Measurements from ENCODE around the gene DNAJC5.

DNAJC5 gene

DNA sequence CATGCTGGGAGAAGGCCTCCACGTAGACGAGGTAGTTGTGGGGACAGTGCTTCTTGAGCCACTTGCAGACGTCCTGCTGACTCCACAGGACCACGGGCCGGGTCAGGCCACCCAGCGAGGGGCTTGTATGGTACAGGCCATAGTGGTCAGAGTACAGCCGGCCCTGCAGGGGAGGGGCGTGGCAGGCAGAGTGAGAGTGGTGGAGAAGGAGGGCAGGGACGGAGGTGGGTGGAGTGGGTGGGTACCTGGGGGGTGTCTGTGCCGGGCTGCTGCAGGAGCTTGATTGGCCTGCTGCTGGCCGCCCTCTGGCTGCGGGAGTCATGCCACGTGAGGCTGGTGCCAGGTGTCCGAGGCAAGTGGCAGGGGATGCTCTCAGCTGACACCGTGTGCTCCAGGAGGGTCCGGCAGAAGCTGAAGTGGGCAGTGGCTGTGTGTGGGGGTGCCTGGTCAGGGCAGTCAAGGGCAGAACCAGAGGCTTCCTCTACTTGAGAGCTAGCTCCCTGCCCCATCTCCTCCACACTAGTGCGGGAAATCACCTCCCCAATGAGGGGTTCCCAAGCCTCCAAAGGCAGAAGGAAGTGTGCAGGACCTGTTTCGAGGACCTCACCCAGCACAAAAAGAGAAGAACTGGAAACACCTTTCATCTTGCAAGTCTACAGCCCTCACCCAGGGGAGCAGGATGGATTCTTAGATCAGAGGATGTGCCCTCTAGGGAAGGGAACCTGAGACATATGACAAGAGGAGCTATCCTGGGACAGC is 82.2 kb downstream of the DNAJC5 start:
- no peaks in the 10 kb centered on the region for H3K27me3 ChIP-seq (replicated peaks; ENCODE audit: control insufficient read depth, insufficient read depth, low read length)
- DNase-seq (ENCODE audit: low read depth), result no peak
- no peaks in the 10 kb centered on the region for H3K9me3 ChIP-seq (ENCODE audit: control insufficient read depth, low read length)
- no peaks in the 10 kb centered on the region for H3K36me3 ChIP-seq (ENCODE audit: control insufficient read depth, insufficient read depth, low read length, severe bottlenecking)
- H3K9ac ChIP-seq (ENCODE audit: low read length), result no peak overlapping the region
- H3K4me1 ChIP-seq (ENCODE audit: control insufficient read depth, insufficient read depth, low read length), result peaks cover 20% of the 10 kb centered on the region
- H3K4me3 ChIP-seq (ENCODE audit: low read length), result no peak overlapping the region

DNA sequence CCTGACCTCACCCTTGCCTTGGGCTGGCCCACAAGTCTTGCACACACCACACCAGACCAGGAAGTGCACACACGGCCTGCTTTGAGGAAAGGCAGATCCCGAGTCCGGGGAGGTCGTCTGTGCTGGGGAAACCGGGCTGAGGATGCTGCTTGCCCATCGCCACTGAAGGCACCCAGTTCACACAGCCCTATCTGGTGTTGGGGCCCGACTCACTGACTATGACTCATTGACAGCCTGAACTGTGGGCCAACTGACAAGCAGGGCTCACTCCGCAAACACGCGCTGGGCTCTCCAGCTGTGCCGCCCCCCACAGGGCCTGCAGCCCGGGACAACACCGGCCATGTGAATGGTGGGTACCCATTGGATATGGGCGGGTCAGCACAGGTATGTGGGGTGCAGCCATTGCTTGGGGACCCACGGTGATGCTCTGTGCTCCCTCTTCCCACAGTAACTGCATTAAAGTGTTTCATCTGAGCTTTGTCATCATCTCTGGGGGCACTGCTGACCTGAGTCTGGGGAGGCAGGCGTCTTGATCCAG is 82.9 kb downstream of the DNAJC5 start:
- Histone ChIP-seq H3K9ac (ENCODE audit: low read length) (no peak overlapping the region), H3K4me1 (ENCODE audit: control insufficient read depth, insufficient read depth, low read length) (peaks cover 24% of the 10 kb centered on the region), H3K9me3 (ENCODE audit: control insufficient read depth, low read length) (no peaks in the 10 kb centered on the region), H3K4me3 (ENCODE audit: low read length) (no peak overlapping the region), H3K36me3 (ENCODE audit: control insufficient read depth, insufficient read depth, low read length, severe bottlenecking) (peaks cover under 1% of the 10 kb centered on the region), H3K27me3 (replicated peaks; ENCODE audit: control insufficient read depth, insufficient read depth, low read length) (no peaks in the 10 kb centered on the region)
- DNase-seq (ENCODE audit: low read depth), result no peak

DNA sequence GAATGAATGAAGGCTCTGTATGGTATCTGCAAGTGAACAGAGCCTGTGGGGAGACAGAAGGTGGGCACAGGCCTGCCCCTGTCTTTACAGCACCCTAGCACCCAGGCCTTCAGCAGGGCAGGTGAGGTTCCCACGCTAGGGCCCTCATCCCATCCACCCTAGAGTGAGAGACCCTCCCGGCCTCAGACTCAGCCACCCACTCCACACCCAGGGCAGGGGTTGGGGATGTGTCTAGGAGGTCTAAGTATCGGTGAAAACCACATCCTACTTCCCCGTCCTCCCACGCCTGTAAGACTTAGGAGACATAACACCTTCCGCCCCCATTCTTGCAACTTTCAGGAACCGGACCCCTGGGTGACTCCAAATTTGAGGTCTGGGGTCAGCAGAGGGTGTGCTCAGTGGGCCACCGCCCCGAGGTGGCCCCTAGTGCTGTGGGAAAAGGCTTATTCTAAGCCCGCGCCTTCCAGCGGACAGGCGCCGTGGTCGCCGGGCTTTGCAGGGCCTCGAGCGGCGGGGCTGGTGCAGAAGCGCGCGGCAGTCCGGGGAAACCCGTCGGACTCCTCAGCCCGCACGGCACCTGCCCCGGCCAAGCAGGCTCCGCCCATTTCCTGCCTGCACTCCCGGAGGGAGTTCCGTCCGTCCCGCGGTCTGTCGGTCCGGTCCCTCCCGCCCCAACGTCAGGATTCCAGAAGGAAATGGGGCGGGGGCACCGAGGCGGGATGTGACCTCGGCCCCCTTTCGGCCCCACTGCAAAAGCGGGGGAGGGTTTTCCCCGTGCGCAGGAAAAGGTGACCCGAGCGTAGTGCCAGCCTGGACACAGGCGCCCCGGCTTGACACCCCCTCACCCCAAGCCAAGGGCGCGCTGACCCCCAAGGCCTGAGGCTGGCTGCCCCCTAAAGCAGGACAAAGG is 83.6 kb downstream of the DNAJC5 start:
- H3K27me3 ChIP-seq (replicated peaks; ENCODE audit: control insufficient read depth, insufficient read depth, low read length), result no peaks in the 10 kb centered on the region
- peaks cover 24% of the 10 kb centered on the region for H3K4me1 ChIP-seq (ENCODE audit: control insufficient read depth, insufficient read depth, low read length)
- peak overlapping the region; percentile 75 for H3K4me3 ChIP-seq (ENCODE audit: low read length)
- no peaks in the 10 kb centered on the region for H3K9me3 ChIP-seq (ENCODE audit: control insufficient read depth, low read length)
- H3K9ac ChIP-seq (ENCODE audit: low read length), result peak overlapping the region; percentile 60
- DNase-seq (ENCODE audit: low read depth), result peak; percentile 34
- H3K36me3 ChIP-seq (ENCODE audit: control insufficient read depth, insufficient read depth, low read length, severe bottlenecking), result peaks cover 3% of the 10 kb centered on the region

DNA sequence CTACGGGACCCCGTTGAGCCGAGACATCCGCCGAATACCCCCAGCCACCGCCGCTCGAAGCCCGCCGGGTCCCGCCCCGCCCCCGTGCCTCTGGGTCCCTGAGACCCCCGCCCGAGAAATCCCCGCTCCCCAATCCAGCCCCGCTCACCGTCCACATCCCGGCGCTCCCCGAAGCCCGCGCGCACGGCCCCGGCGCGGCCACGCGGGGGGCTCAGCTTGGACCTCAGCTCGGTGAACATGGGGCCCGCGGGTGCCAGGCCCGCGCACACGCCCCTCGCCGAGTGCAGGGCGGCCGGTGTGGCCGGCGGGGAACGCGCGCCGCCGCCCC is 84.3 kb downstream of the DNAJC5 start:
- peaks cover 3% of the 10 kb centered on the region for H3K36me3 ChIP-seq (ENCODE audit: control insufficient read depth, insufficient read depth, low read length, severe bottlenecking)
- peaks cover 22% of the 10 kb centered on the region for H3K4me1 ChIP-seq (ENCODE audit: control insufficient read depth, insufficient read depth, low read length)
- H3K27me3 ChIP-seq (replicated peaks; ENCODE audit: control insufficient read depth, insufficient read depth, low read length), result no peaks in the 10 kb centered on the region
- H3K9me3 ChIP-seq (ENCODE audit: control insufficient read depth, low read length), result no peaks in the 10 kb centered on the region
- peak overlapping the region; percentile 60 for H3K9ac ChIP-seq (ENCODE audit: low read length)
- peak overlapping the region; percentile 75 for H3K4me3 ChIP-seq (ENCODE audit: low read length)
- no peak for DNase-seq (ENCODE audit: low read depth)

DNA sequence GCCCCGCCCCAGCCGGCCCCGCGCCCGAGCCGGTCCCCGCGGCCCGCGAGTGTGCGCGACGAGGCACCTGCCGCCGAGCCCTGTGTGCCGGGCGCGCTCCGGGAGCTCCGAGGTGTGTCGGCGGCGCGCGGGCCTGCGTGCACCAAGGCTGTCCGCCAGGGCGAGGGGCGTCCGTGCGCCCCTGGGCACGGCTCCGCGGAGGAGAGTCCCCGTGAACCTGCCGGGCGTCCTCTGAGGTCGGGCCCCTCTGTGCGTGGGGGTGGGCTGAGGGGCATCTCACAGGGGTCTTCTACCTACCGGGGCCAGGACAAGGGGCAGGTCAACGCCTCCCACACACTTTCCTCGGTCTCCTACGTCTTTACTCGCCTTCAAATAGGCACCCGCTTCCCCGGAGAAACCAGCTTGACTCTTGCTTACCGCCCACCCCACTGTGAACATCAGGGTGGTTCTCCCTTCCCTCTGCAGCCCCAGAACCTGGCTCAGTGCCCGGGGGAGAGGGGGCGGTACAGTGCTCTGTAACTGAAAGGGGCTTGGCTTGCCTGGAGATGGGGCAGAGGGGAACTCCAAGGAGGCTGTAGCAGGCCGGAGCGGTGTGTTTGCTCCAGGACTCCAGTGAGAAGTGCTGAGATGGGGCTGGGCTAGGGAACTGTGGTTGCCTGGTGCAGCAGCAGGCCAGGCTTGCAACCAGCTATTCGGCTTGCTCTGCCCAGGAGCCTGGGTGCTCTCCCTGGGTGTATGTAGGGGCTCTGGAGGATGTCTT is 84.8 kb downstream of the DNAJC5 start, which contains the start of gene SAMD10:
TSS of gene SAMD10 (minus strand) at position 86 of the 760 bp plus-strand sequence. CDS start 175 bp downstream, outside the sequence.
- Histone ChIP-seq H3K9ac (ENCODE audit: low read length) (peak within 1 kb of the TSS; percentile 88), H3K36me3 (ENCODE audit: control insufficient read depth, insufficient read depth, low read length, severe bottlenecking) (peaks cover 7% of the 10 kb centered on the region), H3K4me3 (ENCODE audit: low read length) (peak within 1 kb of the TSS; percentile 87), H3K27me3 (replicated peaks; ENCODE audit: control insufficient read depth, insufficient read depth, low read length) (no peaks in the 10 kb centered on the region), H3K9me3 (ENCODE audit: control insufficient read depth, low read length) (no peaks in the 10 kb centered on the region), H3K4me1 (ENCODE audit: control insufficient read depth, insufficient read depth, low read length) (peaks cover 20% of the 10 kb centered on the region)
- DNase-seq (ENCODE audit: low read depth), result peak; percentile 51

DNA sequence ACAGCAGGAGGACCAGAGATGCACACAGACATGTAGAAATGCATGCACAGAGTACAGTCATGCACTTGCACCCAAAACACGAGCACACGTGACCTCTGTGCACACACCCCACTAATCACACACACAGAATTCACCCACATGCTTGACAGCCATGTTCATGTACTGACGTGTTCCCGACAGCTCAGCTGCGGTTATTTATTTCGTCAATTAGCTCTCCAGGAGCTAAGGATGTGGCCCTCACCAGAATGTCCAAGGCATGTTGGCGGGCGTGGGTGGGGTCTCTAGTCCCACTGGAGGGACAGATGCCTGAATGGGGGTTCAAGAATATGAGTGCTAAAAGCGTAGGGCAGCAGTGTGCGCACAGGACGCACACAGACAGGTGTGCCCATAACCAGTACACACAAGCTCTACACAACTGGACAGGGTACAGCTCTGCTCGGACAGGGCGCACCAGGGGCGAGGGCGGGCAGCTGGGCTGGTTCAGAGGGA is 85.4 kb downstream of the DNAJC5 start:
- peaks cover 14% of the 10 kb centered on the region for H3K36me3 ChIP-seq (ENCODE audit: control insufficient read depth, insufficient read depth, low read length, severe bottlenecking)

DNA sequence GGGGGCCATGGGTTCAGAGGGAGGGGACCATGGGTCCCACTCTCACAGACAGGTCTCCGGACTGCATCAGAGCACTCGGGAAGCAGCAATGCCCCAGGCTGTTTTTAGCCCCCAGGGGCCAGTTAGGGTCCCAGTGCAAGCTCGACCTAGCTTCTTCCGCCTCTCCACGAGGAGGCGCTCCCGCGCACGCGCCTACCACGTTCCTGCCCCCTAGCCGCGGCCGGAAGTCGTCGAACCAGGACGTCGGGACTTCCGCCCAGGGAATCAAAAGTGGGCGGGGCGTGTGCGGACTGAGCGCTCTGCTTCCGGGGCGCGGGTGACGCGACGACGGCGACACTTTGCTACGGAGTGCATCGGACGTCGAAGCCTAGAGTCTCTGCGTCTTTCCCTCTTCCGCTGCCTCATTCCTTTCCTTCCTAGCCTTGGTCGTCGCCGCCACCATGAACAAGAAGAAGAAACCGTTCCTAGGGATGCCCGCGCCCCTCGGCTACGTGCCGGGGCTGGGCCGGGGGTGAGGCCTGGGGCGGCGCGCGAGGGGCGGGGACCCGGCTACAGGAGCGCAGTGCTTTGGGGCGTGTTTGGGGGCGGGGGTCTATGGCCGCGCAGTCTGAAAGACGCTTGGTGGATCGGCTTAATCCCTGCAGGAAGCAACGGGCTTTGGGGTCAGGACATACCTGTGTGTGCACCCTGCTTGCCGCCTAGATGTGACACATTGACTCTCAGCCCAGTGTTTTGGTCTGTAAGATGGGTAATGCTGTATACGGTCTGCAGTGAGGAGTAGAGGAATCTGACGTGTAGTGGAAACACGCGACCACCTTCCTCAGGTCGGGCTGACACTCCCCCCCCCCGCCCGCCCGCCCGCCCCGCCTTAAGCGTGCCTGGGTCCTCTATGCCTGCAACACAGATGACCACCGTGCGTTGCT is 86.1 kb downstream of the DNAJC5 start, which contains the start of gene PRPF6:
TSS of gene PRPF6 (plus strand) at position 327 of the 923 bp plus-strand sequence. CDS start at position 441, 114 bp downstream.
- H3K27me3 ChIP-seq (replicated peaks; ENCODE audit: control insufficient read depth, insufficient read depth, low read length), result no peaks in the 10 kb centered on the region

More for the DNA sequence above, 85.4 kb downstream of the DNAJC5 start:
- peak overlapping the region; percentile 87 for H3K4me3 ChIP-seq (ENCODE audit: low read length)
- no peaks in the 10 kb centered on the region for H3K27me3 ChIP-seq (replicated peaks; ENCODE audit: control insufficient read depth, insufficient read depth, low read length)
- no peaks in the 10 kb centered on the region for H3K9me3 ChIP-seq (ENCODE audit: control insufficient read depth, low read length)
- peak overlapping the region; percentile 88 for H3K9ac ChIP-seq (ENCODE audit: low read length)
- no peak for DNase-seq (ENCODE audit: low read depth)
- peaks cover 20% of the 10 kb centered on the region for H3K4me1 ChIP-seq (ENCODE audit: control insufficient read depth, insufficient read depth, low read length)

DNA sequence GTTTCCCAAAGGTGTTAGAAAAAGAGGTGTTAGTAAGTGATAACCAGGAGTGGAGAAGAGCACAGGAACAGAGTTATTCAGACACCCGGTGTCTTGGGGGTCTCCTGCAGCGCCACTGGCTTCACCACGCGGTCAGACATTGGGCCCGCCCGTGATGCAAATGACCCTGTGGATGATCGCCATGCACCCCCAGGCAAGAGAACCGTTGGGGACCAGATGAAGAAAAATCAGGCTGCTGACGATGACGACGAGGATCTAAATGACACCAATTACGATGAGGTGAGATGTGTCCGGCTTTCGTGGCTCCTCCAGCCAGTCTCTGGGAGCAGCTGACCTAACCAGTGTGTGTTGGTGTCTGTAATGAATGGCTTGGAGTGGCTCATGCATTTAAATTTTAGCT is 88.0 kb downstream of the DNAJC5 start:
- Histone ChIP-seq H3K4me3 (ENCODE audit: low read length) (no peak overlapping the region), H3K9ac (ENCODE audit: low read length) (no peak overlapping the region), H3K4me1 (ENCODE audit: control insufficient read depth, insufficient read depth, low read length) (peaks cover 20% of the 10 kb centered on the region), H3K9me3 (ENCODE audit: control insufficient read depth, low read length) (no peaks in the 10 kb centered on the region), H3K27me3 (replicated peaks; ENCODE audit: control insufficient read depth, insufficient read depth, low read length) (no peaks in the 10 kb centered on the region), H3K36me3 (ENCODE audit: control insufficient read depth, insufficient read depth, low read length, severe bottlenecking) (peaks cover 32% of the 10 kb centered on the region)
- DNase-seq (ENCODE audit: low read depth), result no peak

More for the DNA sequence above, 86.1 kb downstream of the DNAJC5 start, which contains the start of gene PRPF6:
- peaks cover 21% of the 10 kb centered on the region for H3K36me3 ChIP-seq (ENCODE audit: control insufficient read depth, insufficient read depth, low read length, severe bottlenecking)
- H3K9ac ChIP-seq (ENCODE audit: low read length), result peak within 1 kb of the TSS; percentile 88
- H3K4me1 ChIP-seq (ENCODE audit: control insufficient read depth, insufficient read depth, low read length), result peaks cover 20% of the 10 kb centered on the region
- peak; percentile 99 for DNase-seq (ENCODE audit: low read depth)
- H3K9me3 ChIP-seq (ENCODE audit: control insufficient read depth, low read length), result no peaks in the 10 kb centered on the region
- H3K4me3 ChIP-seq (ENCODE audit: low read length), result peak within 1 kb of the TSS; percentile 87
